ENCODE data around the gene COL12A1.

The COL12A1 gene

GRCh38 chr6:75230484-75231325, 24.9 kb upstream of the COL12A1 start:
- Histone ChIP-seq H3K9ac (ENCODE audit: low read length in 2 of 2) (no peak overlapping the region), H3K36me3 (ENCODE audit: control insufficient read depth in 2 of 2, insufficient read depth in 2 of 2, low read length in 2 of 2) (no peaks in the 10 kb centered on the region), H3K9me3 (ENCODE audit: control insufficient read depth in 2 of 2, low read length in 2 of 2) (no peaks in the 10 kb centered on the region), H3K27me3 (ENCODE audit: control insufficient read depth in 1 of 2, insufficient read depth in 2 of 2, low read length in 2 of 2) (no peaks in the 10 kb centered on the region), H3K27ac (ENCODE audit: low read length) (no peak overlapping the region), H3K4me3 (ENCODE audit: low read length in 2 of 2) (peak overlapping the region in 1 of 2 donors; percentile 36), H3K4me1 (ENCODE audit: control insufficient read depth, insufficient read depth, low read length) (no peaks in the 10 kb centered on the region)

GRCh38 chr6:75224303-75224926, 18.6 kb upstream of the COL12A1 start:
- Histone ChIP-seq H3K4me1 (ENCODE audit: control insufficient read depth, insufficient read depth, low read length) (no peaks in the 10 kb centered on the region), H3K9ac (ENCODE audit: low read length in 2 of 2) (no peak overlapping the region), H3K27ac (ENCODE audit: low read length) (no peak overlapping the region), H3K9me3 (ENCODE audit: control insufficient read depth in 2 of 2, low read length in 2 of 2) (no peaks in the 10 kb centered on the region), H3K36me3 (ENCODE audit: control insufficient read depth in 2 of 2, insufficient read depth in 2 of 2, low read length in 2 of 2) (no peaks in the 10 kb centered on the region), H3K27me3 (ENCODE audit: control insufficient read depth in 1 of 2, insufficient read depth in 2 of 2, low read length in 2 of 2) (no peaks in the 10 kb centered on the region), H3K4me3 (ENCODE audit: low read length in 2 of 2) (no peak overlapping the region)

- Histone ChIP-seq H3K4me3 (ENCODE audit: low read length in 2 of 2) (no peak overlapping the region), H3K4me1 (ENCODE audit: control insufficient read depth, insufficient read depth, low read length) (no peaks in the 10 kb centered on the region), H3K36me3 (ENCODE audit: control insufficient read depth in 2 of 2, insufficient read depth in 2 of 2, low read length in 2 of 2) (no peaks in the 10 kb centered on the region), H3K27ac (ENCODE audit: low read length) (no peak overlapping the region), H3K9ac (ENCODE audit: low read length in 2 of 2) (no peak overlapping the region), H3K9me3 (ENCODE audit: control insufficient read depth in 2 of 2, low read length in 2 of 2) (no peaks in the 10 kb centered on the region), H3K27me3 (ENCODE audit: control insufficient read depth in 1 of 2, insufficient read depth in 2 of 2, low read length in 2 of 2) (no peaks in the 10 kb centered on the region)
These were observed 17.6 kb upstream of the COL12A1 start for GRCh38 chr6:75223428-75223827.

GRCh38 chr6:75222261-75222660, 16.4 kb upstream of the COL12A1 start:
- H3K36me3 ChIP-seq (ENCODE audit: control insufficient read depth in 2 of 2, insufficient read depth in 2 of 2, low read length in 2 of 2): no peaks in the 10 kb centered on the region
- H3K4me3 ChIP-seq (ENCODE audit: low read length in 2 of 2): no peak overlapping the region
- H3K4me1 ChIP-seq (ENCODE audit: control insufficient read depth, insufficient read depth, low read length): no peaks in the 10 kb centered on the region
- no peaks in the 10 kb centered on the region for H3K9me3 ChIP-seq (ENCODE audit: control insufficient read depth in 2 of 2, low read length in 2 of 2)
- H3K27ac ChIP-seq (ENCODE audit: low read length): no peak overlapping the region
- no peaks in the 10 kb centered on the region for H3K27me3 ChIP-seq (ENCODE audit: control insufficient read depth in 1 of 2, insufficient read depth in 2 of 2, low read length in 2 of 2)
- H3K9ac ChIP-seq (ENCODE audit: low read length in 2 of 2): no peak overlapping the region

- Histone ChIP-seq H3K4me3 (ENCODE audit: low read length in 2 of 2) (no peak overlapping the region), H3K9me3 (ENCODE audit: control insufficient read depth in 2 of 2, low read length in 2 of 2) (no peaks in the 10 kb centered on the region), H3K4me1 (ENCODE audit: control insufficient read depth, insufficient read depth, low read length) (no peaks in the 10 kb centered on the region), H3K9ac (ENCODE audit: low read length in 2 of 2) (no peak overlapping the region), H3K36me3 (ENCODE audit: control insufficient read depth in 2 of 2, insufficient read depth in 2 of 2, low read length in 2 of 2) (no peaks in the 10 kb centered on the region), H3K27me3 (ENCODE audit: control insufficient read depth in 1 of 2, insufficient read depth in 2 of 2, low read length in 2 of 2) (no peaks in the 10 kb centered on the region), H3K27ac (ENCODE audit: low read length) (no peak overlapping the region)
These were observed 15.3 kb upstream of the COL12A1 start for GRCh38 chr6:75221116-75221515.

GRCh38 chr6:75220357-75220756, 14.5 kb upstream of the COL12A1 start:
- H3K27ac ChIP-seq (ENCODE audit: low read length): no peak overlapping the region
- H3K4me3 ChIP-seq (ENCODE audit: low read length in 2 of 2): no peak overlapping the region
- H3K9me3 ChIP-seq (ENCODE audit: control insufficient read depth in 2 of 2, low read length in 2 of 2): no peaks in the 10 kb centered on the region
- no peak overlapping the region for H3K9ac ChIP-seq (ENCODE audit: low read length in 2 of 2)
- no peaks in the 10 kb centered on the region for H3K27me3 ChIP-seq (ENCODE audit: control insufficient read depth in 1 of 2, insufficient read depth in 2 of 2, low read length in 2 of 2)
- H3K4me1 ChIP-seq (ENCODE audit: control insufficient read depth, insufficient read depth, low read length): no peaks in the 10 kb centered on the region
- no peaks in the 10 kb centered on the region for H3K36me3 ChIP-seq (ENCODE audit: control insufficient read depth in 2 of 2, insufficient read depth in 2 of 2, low read length in 2 of 2)

- H3K9ac ChIP-seq (ENCODE audit: low read length in 2 of 2): no peak overlapping the region
- no peak overlapping the region for H3K4me3 ChIP-seq (ENCODE audit: low read length in 2 of 2)
- no peaks in the 10 kb centered on the region for H3K36me3 ChIP-seq (ENCODE audit: control insufficient read depth in 2 of 2, insufficient read depth in 2 of 2, low read length in 2 of 2)
- no peaks in the 10 kb centered on the region for H3K4me1 ChIP-seq (ENCODE audit: control insufficient read depth, insufficient read depth, low read length)
- no peaks in the 10 kb centered on the region for H3K27me3 ChIP-seq (ENCODE audit: control insufficient read depth in 1 of 2, insufficient read depth in 2 of 2, low read length in 2 of 2)
- H3K27ac ChIP-seq (ENCODE audit: low read length): no peak overlapping the region
- H3K9me3 ChIP-seq (ENCODE audit: control insufficient read depth in 2 of 2, low read length in 2 of 2): no peaks in the 10 kb centered on the region
These were observed 13.4 kb upstream of the COL12A1 start for GRCh38 chr6:75219263-75219662.

GRCh38 chr6:75217193-75217592, 11.3 kb upstream of the COL12A1 start:
- Histone ChIP-seq H3K4me1 (ENCODE audit: control insufficient read depth, insufficient read depth, low read length) (peaks cover 3% of the 10 kb centered on the region), H3K36me3 (ENCODE audit: control insufficient read depth in 2 of 2, insufficient read depth in 2 of 2, low read length in 2 of 2) (no peaks in the 10 kb centered on the region), H3K9ac (ENCODE audit: low read length in 2 of 2) (no peak overlapping the region), H3K27me3 (ENCODE audit: control insufficient read depth in 1 of 2, insufficient read depth in 2 of 2, low read length in 2 of 2) (no peaks in the 10 kb centered on the region), H3K27ac (ENCODE audit: low read length) (no peak overlapping the region), H3K4me3 (ENCODE audit: low read length in 2 of 2) (no peak overlapping the region), H3K9me3 (ENCODE audit: control insufficient read depth in 2 of 2, low read length in 2 of 2) (no peaks in the 10 kb centered on the region)

GRCh38 chr6:75215291-75215690, 9.4 kb upstream of the COL12A1 start:
- H3K27ac ChIP-seq (ENCODE audit: low read length): no peak overlapping the region
- H3K36me3 ChIP-seq (ENCODE audit: control insufficient read depth in 2 of 2, insufficient read depth in 2 of 2, low read length in 2 of 2): no peaks in the 10 kb centered on the region
- H3K9me3 ChIP-seq (ENCODE audit: control insufficient read depth in 2 of 2, low read length in 2 of 2): no peaks in the 10 kb centered on the region
- H3K9ac ChIP-seq (ENCODE audit: low read length in 2 of 2): no peak overlapping the region
- H3K4me3 ChIP-seq (ENCODE audit: low read length in 2 of 2): no peak overlapping the region
- peaks cover 3% of the 10 kb centered on the region for H3K4me1 ChIP-seq (ENCODE audit: control insufficient read depth, insufficient read depth, low read length)
- no peaks in the 10 kb centered on the region for H3K27me3 ChIP-seq (ENCODE audit: control insufficient read depth in 1 of 2, insufficient read depth in 2 of 2, low read length in 2 of 2)

GRCh38 chr6:75213732-75214131, 7.9 kb upstream of the COL12A1 start:
- no peak overlapping the region for H3K27ac ChIP-seq (ENCODE audit: low read length)
- H3K4me1 ChIP-seq (ENCODE audit: control insufficient read depth, insufficient read depth, low read length): peaks cover 4% of the 10 kb centered on the region
- H3K27me3 ChIP-seq (ENCODE audit: control insufficient read depth in 1 of 2, insufficient read depth in 2 of 2, low read length in 2 of 2): no peaks in the 10 kb centered on the region
- H3K36me3 ChIP-seq (ENCODE audit: control insufficient read depth in 2 of 2, insufficient read depth in 2 of 2, low read length in 2 of 2): no peaks in the 10 kb centered on the region
- H3K9me3 ChIP-seq (ENCODE audit: control insufficient read depth in 2 of 2, low read length in 2 of 2): no peaks in the 10 kb centered on the region
- no peak overlapping the region for H3K4me3 ChIP-seq (ENCODE audit: low read length in 2 of 2)
- no peak overlapping the region for H3K9ac ChIP-seq (ENCODE audit: low read length in 2 of 2)

GRCh38 chr6:75213112-75213511, 7.3 kb upstream of the COL12A1 start:
- Histone ChIP-seq H3K27ac (ENCODE audit: low read length) (no peak overlapping the region), H3K9me3 (ENCODE audit: control insufficient read depth in 2 of 2, low read length in 2 of 2) (no peaks in the 10 kb centered on the region), H3K27me3 (ENCODE audit: control insufficient read depth in 1 of 2, insufficient read depth in 2 of 2, low read length in 2 of 2) (no peaks in the 10 kb centered on the region), H3K4me1 (ENCODE audit: control insufficient read depth, insufficient read depth, low read length) (peaks cover 10% of the 10 kb centered on the region), H3K36me3 (ENCODE audit: control insufficient read depth in 2 of 2, insufficient read depth in 2 of 2, low read length in 2 of 2) (no peaks in the 10 kb centered on the region), H3K4me3 (ENCODE audit: low read length in 2 of 2) (no peak overlapping the region), H3K9ac (ENCODE audit: low read length in 2 of 2) (no peak overlapping the region)
